Suprapubic skin (tissue), 3 donors: ENCODE results near the gene CCDC7.

Source experiments
- CTCF ChIP-seq, 2 donors: fragments of 200-600 bp in 1 of 2; fragments of 450-650 bp in 1 of 2; sonication (generic) in 1 of 2; IDR thresholded peaks; one replicate each; pipeline ENCODE4 v1.5.1; 2016 to 2019; ENCODE audit warnings: antibody characterized with exemption in 2 of 2, mild to moderate bottlenecking in 1 of 2, moderate library complexity in 1 of 2
- POLR2A ChIP-seq, 2 donors: fragments of 450-650 bp; IDR thresholded peaks; one replicate each; pipeline ENCODE4 v1.6.1; 2017; ENCODE audit warnings: antibody characterized with exemption in 2 of 2, mild to moderate bottlenecking in 2 of 2, moderate library complexity in 2 of 2

GRCh38 chr10:32744321-32744720, 298.4 kb downstream of the CCDC7 start:
- no peak for TF ChIP-seq CTCF (IDR thresholded peaks at IDR 0.05)
- no peak for TF ChIP-seq POLR2A (IDR thresholded peaks at IDR 0.05)
